Raji (cell line): Measurements from ENCODE around the gene NEMP1.

ENCODE experiments used
- POLR2A ChIP-seq: IDR thresholded peaks from 2 replicates; pipeline ENCODE4 v1.6.1; 2011; ENCODE audit warnings: low read depth, low read length, control low read depth; ENCODE audit not compliant: insufficient read depth

NEMP1 gene

DNA sequence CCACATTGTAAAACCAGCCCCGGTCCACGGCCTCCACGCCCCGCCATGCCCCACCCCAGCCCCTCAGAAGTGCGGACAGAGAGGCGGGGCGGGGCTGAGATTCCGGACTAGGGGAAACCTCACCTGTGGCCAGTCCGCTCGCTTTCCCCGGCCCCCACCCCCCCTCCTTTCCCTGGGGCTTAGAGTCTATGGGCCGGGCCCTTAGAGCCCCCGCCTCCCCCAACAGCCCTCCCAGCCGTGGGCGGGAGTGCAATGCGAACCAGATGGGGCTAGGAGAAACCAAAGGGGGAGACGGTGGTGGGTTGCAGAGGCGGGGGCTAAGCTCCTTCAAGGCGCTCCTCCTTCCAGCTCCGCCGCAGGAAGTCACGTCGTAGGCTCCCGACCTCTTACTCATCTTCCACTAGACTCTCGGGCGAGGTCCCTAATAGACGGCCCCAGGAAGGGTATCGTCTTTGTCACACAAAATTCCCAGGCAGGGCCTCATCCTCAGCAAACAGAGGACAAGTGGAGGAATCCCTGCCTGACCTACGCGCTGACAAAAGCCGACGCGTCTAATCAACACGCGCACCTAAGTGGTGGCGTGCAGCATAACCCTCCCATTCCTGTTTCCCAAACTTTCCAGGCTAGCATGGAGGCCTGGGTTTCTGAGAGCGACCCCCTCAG lies 9.2 kb upstream of the NEMP1 start:
- peak; percentile 48 for TF ChIP-seq POLR2A

DNA sequence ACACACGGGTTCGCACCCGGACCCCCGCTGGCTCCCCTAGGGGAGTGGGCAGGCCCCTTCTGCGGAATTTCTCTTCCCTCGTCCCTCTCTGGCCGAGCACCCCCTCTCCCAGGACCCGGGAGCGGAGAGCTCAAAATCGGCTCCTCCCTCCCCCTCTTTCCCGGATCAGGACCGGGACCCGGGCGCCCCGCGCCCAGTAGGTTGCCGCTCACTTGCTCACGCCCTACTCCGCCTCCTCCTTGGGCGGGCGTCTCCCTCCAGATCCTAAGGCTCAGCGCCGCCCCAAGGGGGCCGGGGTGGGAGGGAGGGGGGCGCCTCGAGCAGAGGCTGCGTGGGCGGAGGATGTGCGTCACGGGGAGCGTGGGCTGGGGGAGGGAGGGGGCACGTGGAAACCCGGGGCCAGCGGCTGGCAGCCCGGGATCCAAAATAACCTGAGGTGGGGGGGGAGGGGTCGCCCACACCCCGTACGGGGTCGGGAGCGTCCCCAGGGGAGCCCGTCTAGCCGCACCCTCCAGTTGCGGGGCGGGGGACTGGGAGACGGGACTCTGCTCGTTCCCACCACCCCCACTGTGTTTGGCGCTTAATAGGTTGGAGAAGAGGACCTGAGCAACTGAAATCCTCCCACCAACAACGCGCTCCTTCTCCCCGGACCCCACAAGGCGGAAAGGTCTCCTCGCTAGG lies 8.6 kb upstream of the NEMP1 start:
- peak; percentile 44 for TF ChIP-seq POLR2A

DNA sequence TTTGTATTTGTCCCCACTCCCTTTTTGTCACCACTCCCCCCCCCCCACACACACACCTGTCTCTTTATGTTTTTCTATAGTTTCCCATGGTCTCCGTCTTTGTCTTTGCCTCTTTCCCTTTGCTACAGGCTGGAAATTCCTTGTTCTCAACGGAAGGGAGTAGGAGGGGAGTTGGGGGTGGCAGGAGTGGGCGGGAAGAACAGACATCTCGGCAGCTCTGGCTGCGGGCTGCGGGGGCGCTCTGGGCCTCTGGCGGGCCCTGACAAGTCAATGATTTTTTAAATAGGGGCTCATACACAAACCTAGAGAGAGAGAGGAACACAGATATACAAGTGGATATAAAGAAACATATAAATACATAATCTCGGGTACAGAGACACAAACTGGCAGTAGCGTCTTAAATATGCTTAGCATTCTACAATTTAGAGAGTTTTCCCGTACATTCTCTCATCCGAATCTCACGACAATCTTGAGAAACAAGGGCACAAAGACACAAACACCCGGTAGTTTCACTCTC lies 8.0 kb upstream of the NEMP1 start:
- TF ChIP-seq POLR2A, result no peak

DNA sequence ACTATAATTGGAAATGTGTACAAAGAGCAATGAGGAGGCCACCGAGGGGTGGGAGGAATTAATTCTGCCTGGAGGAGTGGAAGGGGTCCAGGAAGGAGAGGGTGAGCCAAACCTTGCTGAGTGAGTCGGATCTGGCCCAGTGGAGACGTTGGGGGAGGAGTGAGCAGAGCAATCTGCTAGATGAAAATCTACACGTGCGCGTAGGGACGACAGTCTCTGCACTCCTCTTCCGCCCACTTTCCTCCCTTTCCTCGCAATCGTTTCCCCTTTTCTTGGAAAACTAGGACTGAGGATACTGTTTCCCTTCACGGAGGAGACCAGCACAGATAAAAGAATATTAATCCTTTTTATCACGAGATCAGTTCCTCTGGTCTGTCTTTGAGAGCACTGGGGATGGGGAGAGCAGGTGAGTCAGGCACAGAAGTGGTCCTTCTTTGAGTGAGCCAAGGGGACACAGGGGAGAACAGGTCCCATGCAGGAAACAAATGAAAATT lies 7.5 kb upstream of the NEMP1 start:
- 0 out of 2 replicates have a peak, but pooled peaks have one; percentile 21 for TF ChIP-seq POLR2A

DNA sequence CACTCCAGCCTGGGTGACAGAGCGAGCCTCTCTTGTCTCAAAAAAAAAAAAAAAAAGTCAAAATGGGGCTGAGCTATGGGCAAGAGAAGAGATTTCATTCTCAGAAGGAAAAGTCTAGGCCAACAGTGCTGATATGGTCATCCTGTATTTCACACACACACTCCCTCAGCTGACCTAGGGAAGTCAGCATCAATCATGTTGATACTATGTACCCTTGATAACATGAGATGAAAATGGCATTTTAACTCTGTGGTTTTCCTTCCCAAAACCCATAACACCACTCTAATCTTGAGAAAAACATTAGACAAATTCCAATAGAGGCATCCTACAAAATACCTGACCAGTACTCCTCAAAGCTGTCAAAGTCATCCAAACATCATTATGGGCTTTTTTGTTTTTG lies 2.3 kb upstream of the NEMP1 start:
- TF ChIP-seq POLR2A, result no peak

DNA sequence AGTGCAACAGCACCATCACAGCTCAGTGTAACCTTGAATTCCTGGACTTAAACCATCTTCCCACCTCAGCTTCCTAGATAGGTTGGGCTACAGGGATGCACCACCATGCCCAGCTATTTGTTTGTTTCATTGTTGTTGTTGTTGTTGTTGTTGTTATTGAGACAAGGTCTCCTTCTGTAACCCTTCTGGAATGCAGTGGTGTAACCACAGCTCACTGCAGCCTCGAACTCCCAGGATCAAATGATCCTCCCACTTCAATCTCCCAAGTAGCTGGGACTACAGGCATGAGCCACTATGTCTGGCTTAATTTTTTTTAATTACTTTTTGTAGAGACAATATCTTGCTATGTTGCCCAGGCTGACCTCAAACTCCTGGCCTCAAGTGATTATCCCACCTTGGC lies 1.2 kb upstream of the NEMP1 start:
- TF ChIP-seq POLR2A, result no peak

DNA sequence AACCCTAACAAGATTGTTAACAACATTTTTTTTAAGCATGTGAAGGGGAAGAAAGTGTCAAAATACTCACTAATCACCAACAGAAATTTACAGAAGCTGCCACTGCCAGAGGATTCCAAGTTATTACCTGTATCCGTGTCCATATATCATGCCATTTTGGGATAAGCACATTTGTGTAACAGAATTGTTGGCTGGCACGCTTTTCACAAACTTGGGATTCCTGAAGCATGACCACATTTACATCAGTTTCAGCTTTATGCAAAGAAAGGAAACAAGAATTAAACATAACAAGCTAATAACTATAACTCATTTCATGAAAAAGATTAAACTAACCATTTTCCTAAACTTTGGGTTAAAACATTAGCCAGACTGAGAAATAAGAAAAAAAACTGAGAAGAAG lies 5.9 kb downstream of the NEMP1 start:
- no peak for TF ChIP-seq POLR2A

DNA sequence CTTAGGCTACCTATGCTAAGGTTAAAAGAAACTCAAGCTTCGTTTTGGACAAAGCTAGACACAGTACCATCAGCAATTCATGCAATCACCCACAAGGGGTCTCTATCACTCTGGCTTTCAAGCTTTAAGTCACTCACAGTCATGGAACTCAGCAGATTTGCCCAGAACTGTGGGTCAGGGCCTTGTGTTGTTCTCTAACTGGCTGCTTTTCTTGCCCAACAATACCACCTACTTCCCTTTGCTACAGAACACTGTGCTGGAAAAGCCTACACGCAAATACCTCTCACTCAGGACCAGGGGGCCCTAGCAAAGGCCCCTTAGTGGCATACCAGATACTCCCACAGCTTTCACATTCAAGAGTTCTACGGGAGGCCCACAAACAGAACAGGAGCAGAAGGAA lies 9.1 kb downstream of the NEMP1 start:
- no peak for TF ChIP-seq POLR2A

DNA sequence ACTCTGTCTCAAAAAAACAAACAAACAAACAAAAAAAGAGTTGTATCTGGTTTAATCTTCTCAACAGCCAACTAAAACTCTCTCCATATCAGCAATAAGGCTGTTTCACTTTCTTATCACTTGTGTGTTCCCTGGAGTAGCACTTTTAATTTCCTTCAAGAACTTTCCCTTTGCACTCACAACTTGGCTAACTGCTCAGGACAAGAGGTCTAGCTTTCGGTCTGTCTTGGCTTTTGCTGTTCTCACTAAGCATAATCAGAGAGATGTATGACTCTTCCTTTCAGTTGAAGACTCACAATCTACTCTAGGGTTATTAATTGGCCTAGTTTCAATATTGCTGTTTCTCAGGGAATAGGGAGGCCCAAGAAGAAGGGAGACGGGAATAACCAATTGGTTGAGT lies 12.3 kb downstream of the NEMP1 start:
- no peak for TF ChIP-seq POLR2A

DNA sequence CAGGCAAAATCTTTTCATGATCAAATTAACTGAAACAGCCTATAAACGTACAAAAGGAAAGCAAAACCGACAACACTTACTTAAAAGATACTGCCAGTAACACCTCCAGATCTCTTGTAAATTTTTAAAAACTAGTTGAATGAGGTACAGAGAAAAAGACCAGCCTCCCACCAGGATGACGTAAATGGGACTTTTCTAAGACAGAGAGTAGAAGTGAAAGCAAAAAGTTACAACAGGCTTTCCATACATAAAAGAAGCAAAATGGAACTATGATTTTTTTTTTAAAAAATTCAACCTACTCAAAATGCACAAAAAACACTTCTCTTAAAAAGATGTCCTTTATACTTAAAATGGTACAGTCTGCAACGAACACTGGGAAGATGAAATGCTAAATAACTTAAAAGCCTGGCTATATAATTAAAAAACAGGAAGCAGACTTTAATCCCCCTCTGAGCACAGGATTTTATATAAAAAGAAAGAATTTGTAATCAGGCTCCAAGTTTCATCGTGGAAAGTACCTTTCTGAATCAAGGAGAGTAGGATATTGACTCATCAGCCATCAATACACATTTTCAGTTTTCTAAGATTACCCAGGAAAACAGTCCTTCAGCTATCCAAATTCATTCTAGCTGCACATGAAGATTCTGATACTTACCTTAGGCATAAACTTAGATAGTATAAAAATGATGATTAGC lies 14.5 kb downstream of the NEMP1 start:
- no peak for TF ChIP-seq POLR2A

DNA sequence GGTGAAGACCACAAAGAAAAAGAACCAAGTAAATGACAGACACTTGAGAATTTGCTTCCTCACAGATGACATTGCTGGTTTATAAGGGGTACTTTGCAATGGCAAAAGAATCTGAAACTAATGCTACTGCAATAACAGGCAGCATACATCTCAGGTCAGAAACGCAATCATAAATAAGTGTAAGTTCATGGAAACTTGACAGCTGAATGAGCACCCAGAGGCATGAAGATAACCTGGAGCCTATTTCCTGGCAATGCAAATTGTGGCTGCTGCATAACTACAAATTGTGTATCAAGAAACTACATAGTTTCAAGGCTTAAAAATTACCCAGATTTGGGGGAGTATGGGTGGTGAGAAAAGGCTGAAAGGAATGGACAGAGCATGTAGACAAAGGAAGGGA lies 20.1 kb downstream of the NEMP1 start:
- TF ChIP-seq POLR2A, result no peak

DNA sequence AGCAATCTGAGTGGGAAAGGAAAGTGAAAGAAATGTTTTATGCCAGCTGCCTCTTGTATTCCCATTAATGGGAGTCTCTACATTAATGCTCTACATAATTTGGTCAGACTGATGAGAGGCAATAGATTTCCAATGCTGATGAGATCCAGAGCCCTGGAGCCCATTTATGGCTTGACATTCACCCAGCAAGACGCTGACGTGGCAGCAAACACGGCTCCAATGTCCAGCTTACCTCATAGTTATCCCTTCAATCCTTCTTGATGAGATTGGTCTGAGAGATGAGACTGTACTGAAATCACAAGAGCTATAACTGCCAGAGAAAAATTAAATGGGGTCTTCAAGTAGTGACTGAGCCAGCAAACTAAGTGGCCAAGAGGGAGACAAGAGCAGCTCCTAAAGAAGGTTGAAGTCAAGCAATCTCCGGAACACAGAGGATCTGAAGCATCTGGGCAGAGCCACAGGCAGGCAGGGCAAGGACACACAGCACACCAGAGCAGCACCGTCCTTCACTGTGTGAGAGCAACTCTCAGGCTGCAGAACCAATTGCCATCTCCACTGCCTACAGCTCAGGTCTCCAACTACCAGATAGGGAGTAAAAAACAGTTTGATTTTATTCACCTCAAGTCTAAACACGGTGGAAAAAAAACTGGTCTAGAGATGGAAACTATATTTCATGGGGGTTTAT lies 21.4 kb downstream of the NEMP1 start:
- TF ChIP-seq POLR2A, result no peak

DNA sequence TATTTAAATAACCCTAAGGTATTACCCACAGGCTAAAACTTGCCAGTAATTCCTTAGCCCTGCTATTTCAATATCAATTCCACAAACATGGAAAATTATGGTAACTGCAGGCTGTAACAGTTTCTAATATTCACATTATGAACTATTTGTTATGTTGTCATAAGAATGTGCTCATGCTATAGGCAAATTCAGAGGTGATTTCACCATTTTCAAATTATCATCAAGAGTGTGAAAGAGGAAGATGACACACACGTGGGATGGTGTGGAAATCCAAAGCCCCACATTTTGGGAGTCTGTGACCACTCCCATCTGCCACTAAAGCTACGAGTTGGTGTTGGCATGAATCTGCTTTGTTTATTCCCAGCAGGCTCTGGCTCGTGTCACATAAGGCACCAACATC lies 22.8 kb downstream of the NEMP1 start:
- TF ChIP-seq POLR2A, result no peak

DNA sequence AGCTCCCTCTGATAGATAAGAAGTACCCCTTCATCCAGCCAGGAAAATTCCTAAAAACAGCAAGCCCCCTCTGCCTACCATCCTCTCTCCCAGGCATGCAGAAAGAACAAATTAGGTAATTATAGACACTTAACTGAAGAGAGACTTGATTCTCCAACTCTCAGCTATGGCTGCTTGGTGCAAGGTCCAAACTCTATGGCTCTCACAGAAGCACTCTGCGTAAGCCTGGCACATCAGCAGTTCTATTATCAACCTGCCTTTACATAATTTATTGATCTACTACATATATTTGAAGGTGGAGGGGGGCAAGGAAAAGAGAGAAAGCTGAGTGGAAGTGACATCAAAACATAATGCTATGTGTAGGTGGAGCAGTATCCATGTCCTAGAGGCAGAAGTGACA lies 27.6 kb downstream of the NEMP1 start:
- no peak for TF ChIP-seq POLR2A

DNA sequence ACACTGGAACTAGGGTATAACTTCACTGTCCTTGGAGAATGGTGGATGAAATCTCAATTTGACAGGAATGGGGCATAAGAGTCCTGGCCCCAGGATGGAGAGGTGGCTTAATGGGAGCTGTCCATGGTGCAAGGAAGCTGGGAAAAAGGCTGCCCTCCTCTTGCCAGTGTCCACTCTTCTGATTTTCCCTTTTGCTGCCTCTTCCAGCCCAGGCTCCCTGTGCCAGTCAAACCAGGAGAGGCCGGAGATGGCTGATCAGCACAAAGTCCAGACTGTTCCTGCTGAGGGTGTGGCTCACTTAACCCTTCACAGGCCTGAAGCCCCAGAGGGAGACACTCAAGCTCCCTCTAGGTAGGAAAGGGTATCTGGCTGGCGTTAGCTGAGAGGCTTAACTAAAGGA lies 28.7 kb downstream of the NEMP1 start, which contains the start of gene MYO1A:
MYO1A (minus strand) TSS at position 240 of the 400 bp plus-strand sequence. CDS start 1,806 bp downstream, outside the sequence.
- TF ChIP-seq POLR2A, result no peak
